Measurements from ENCODE around the gene PRKCH. TPM values are rescaled to one million over a fixed set of nuclear protein-coding genes. Genes with fewer than 3 reads are reported as not detected.

PRKCH gene
- total and polyA plus RNA-seq, 7 experiments from 2014 or later: 191 to 359 (median 314) TPM

DNA sequence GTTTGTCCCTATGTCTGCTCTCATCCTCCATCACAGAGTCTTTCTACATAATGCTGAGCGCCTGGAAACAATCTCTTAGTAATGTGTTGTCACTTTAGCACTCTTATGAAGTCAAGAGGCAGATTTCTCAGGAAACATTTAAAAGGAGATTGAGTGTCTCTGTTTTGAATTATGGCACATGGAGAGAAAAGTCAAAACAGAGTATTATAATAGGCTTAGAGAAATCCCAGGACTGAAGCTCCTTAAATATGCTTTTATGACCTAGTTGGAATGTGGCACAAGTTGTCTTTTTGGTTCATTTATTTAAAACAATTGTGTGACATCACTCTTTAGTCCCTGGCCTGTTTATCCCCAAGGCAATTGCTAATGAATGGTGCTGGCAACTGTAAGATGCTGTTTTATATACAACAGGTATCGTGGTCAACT lies 256.1 kb downstream of the PRKCH start:
- Mint-ChIP-seq H3K9me3 (peaks cover 0 to 2% (median 0%) of the 10 kb centered on the region in 11 donors), H3K27ac (peak overlapping the region in 4 of 9 donors; percentile 4 to 48 (median 34)), H3K27me3 (peaks cover 0 to 20% (median 0%) of the 10 kb centered on the region in 5 donors), H3K36me3 (peaks cover 0 to 10% (median 3%) of the 10 kb centered on the region in 5 donors), H3K4me3 (peak overlapping the region in 1 of 10 donors; percentile 14), H3K4me1 (peaks cover 12 to 68% (median 58%) of the 10 kb centered on the region in 7 donors)
- H3K36me3 ChIP-seq (ENCODE audit: control insufficient read depth in 2 of 3, insufficient read depth in 3 of 3, low read length in 3 of 3): no peaks in the 10 kb centered on the region
- no peak overlapping the region for H3K4me3 ChIP-seq (ENCODE audit: low read length)
- no peaks in the 10 kb centered on the region for H3K27me3 ChIP-seq (ENCODE audit: control insufficient read depth in 2 of 2, insufficient read depth in 2 of 2, low read length in 2 of 2)
- ATAC-seq (no peak), DNase-seq (no peak)
- no peak overlapping the region for H3K27ac ChIP-seq (ENCODE audit: low read depth, low read length)
- peaks cover 0 to 14% of the 10 kb centered on the region in 2 donors for H3K4me1 ChIP-seq (ENCODE audit: control insufficient read depth in 2 of 2, insufficient read depth in 2 of 2, low read length in 2 of 2)
- H3K9me3 ChIP-seq (ENCODE audit: control insufficient read depth in 2 of 3, low read length in 3 of 3): no peaks in the 10 kb centered on the region
- ChIA-PET CTCF (no interaction called here), POLR2A (no interaction called here)
- intact Hi-C loops (cut with micrococcal nuclease): loop anchor here in 1 of 2 donors (10.0 kb wide), 1 partner anchor 1333 kb away; the partner anchor contains the start of gene PPM1A

DNA sequence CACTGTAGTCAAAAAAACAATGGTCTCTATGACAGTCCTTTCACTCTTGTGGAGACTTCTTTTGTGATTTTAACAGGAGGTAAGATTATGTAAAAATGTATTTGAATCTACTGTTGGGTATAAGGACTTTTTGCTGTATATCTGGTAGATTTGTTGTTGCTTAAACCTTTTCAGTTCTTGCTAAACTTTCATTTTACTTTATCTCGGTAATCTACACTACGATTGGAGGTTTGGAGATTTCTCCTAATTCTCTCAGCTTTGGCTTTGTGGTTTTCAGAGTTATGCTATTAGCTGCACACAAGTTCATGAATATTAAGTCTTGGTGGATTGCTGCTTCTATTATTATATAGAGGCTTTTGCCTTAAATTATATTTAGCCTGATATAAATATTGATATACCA lies 257.4 kb downstream of the PRKCH start:
- POLR2A ChIA-PET: no interaction called here
- peaks cover 7 to 56% (median 46%) of the 10 kb centered on the region in 7 donors for H3K4me1 Mint-ChIP-seq
- Histone ChIP-seq H3K9me3 (ENCODE audit: control insufficient read depth in 2 of 3, low read length in 3 of 3) (no peaks in the 10 kb centered on the region), H3K4me1 (ENCODE audit: control insufficient read depth in 2 of 2, insufficient read depth in 2 of 2, low read length in 2 of 2) (peaks cover 0 to 9% of the 10 kb centered on the region in 2 donors), H3K4me3 (ENCODE audit: low read length) (no peak overlapping the region), H3K27me3 (ENCODE audit: control insufficient read depth in 2 of 2, insufficient read depth in 2 of 2, low read length in 2 of 2) (no peaks in the 10 kb centered on the region), H3K36me3 (ENCODE audit: control insufficient read depth in 2 of 3, insufficient read depth in 3 of 3, low read length in 3 of 3) (no peaks in the 10 kb centered on the region), H3K27ac (ENCODE audit: low read depth, low read length) (no peak overlapping the region)
- H3K9me3 Mint-ChIP-seq: no peaks in the 10 kb centered on the region
- peak overlapping the region in 6 of 9 donors; percentile 6 to 71 (median 46) for H3K27ac Mint-ChIP-seq
- intact Hi-C loops (cut with micrococcal nuclease): loop anchor here (1.0 to 10.0 kb wide), 5 partner anchors 8 to 1334 kb away; partner anchors contain the start of gene PPM1A (in 1 of the 2)
- CTCF ChIA-PET: no interaction called here
- H3K4me3 Mint-ChIP-seq: peak overlapping the region in 9 of 10 donors; percentile 36 to 68 (median 62)
- DNase-seq (peak in 1 of 9 donors; percentile 17), ATAC-seq (peak; percentile 22)
- peaks cover 0 to 20% (median 0%) of the 10 kb centered on the region in 5 donors for H3K27me3 Mint-ChIP-seq
- H3K36me3 Mint-ChIP-seq: peaks cover 0 to 10% (median 4%) of the 10 kb centered on the region in 5 donors

DNA sequence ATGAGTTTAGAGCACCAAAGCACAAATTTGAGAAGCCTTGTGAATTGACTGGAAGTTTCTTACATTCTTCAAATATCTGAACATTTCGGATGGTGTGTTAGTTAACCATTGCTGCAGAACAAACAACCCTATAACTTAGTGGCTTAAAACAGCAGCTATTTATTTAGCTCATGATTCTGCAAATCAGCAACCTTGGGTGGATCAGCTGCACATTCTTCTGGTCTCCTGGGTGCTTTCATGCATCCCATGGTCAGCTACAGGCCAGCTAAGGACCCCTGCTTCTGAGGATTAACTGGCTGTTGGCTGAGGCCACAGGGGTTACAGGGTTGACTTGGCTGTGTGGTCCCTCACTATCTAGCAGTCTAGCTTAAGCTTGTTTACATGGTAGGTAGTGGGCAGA lies 260.0 kb downstream of the PRKCH start:
- Histone ChIP-seq H3K36me3 (ENCODE audit: control insufficient read depth in 2 of 3, insufficient read depth in 3 of 3, low read length in 3 of 3) (no peaks in the 10 kb centered on the region), H3K9me3 (ENCODE audit: control insufficient read depth in 2 of 3, low read length in 3 of 3) (no peaks in the 10 kb centered on the region), H3K4me1 (ENCODE audit: control insufficient read depth in 2 of 2, insufficient read depth in 2 of 2, low read length in 2 of 2) (no peaks in the 10 kb centered on the region), H3K4me3 (ENCODE audit: low read length) (no peak overlapping the region), H3K27ac (ENCODE audit: low read depth, low read length) (no peak overlapping the region), H3K27me3 (ENCODE audit: control insufficient read depth in 2 of 2, insufficient read depth in 2 of 2, low read length in 2 of 2) (no peaks in the 10 kb centered on the region)
- DNase-seq: no peak
- no peak for ATAC-seq
- ChIA-PET CTCF (no interaction called here), POLR2A (interaction anchor here (2.0 kb wide), 1 partner anchor 10 kb away, joined by 6 read pairs; no protein-coding TSS in a partner anchor)
- H3K9me3 Mint-ChIP-seq: no peaks in the 10 kb centered on the region
- H3K4me1 Mint-ChIP-seq: peaks cover 8 to 39% (median 36%) of the 10 kb centered on the region in 7 donors
- H3K27ac Mint-ChIP-seq: peak overlapping the region in 1 of 9 donors; percentile 15
- H3K27me3 Mint-ChIP-seq: peaks cover 0 to 14% (median 0%) of the 10 kb centered on the region in 5 donors
- H3K4me3 Mint-ChIP-seq: no peak overlapping the region
- intact Hi-C loops (cut with micrococcal nuclease): no loop called here
- peaks cover 0 to 13% (median 4%) of the 10 kb centered on the region in 5 donors for H3K36me3 Mint-ChIP-seq

DNA sequence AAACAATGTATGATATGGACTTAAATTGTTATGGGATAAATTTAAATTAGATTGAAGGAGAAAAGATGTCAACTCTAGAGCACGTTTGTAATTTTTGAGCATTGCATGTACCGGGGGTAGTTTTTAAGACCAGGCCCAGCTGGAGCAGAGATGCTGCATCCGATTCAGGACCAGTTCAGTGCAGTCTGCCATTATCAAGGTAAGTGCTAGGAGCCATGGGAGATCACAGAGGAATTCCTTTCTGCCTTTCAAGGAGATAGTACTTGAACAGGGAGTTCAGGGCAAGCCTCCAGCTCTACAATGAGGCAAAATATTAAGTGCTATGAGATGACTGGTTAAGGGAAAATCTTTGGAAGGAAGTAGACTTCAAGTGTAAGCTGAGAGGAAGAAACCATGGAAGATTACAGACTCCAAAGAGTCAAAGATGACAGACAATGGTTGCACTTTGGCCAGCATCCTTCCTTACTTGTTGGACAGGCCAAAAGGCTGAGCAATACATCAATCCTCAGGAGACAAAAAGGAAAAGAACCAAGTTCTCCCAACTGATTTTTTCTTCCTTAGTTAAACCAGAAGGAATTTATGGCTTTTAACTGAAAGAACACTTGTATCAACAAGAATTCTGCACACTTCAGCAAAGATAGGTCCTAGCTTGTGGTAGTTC lies 260.7 kb downstream of the PRKCH start:
- no peaks in the 10 kb centered on the region for H3K4me1 ChIP-seq (ENCODE audit: control insufficient read depth in 2 of 2, insufficient read depth in 2 of 2, low read length in 2 of 2)
- no peaks in the 10 kb centered on the region for H3K36me3 ChIP-seq (ENCODE audit: control insufficient read depth in 2 of 3, insufficient read depth in 3 of 3, low read length in 3 of 3)
- H3K4me1 Mint-ChIP-seq: peaks cover 8 to 39% (median 36%) of the 10 kb centered on the region in 7 donors
- no peak overlapping the region for H3K27ac ChIP-seq (ENCODE audit: low read depth, low read length)
- no peak overlapping the region for H3K4me3 ChIP-seq (ENCODE audit: low read length)
- H3K9me3 ChIP-seq (ENCODE audit: control insufficient read depth in 2 of 3, low read length in 3 of 3): no peaks in the 10 kb centered on the region
- peak overlapping the region in 1 of 9 donors; percentile 15 for H3K27ac Mint-ChIP-seq
- intact Hi-C loops (cut with micrococcal nuclease): no loop called here
- peaks cover 0 to 10% (median 0%) of the 10 kb centered on the region in 5 donors for H3K27me3 Mint-ChIP-seq
- no peaks in the 10 kb centered on the region for H3K27me3 ChIP-seq (ENCODE audit: control insufficient read depth in 2 of 2, insufficient read depth in 2 of 2, low read length in 2 of 2)
- H3K36me3 Mint-ChIP-seq: peaks cover 0 to 12% (median 4%) of the 10 kb centered on the region in 5 donors
- ChIA-PET POLR2A (interaction anchor here (0.8 kb wide), 1 partner anchor 88 kb away, joined by 3 read pairs; no protein-coding TSS in a partner anchor), CTCF (no interaction called here)
- ATAC-seq: no peak
- H3K9me3 Mint-ChIP-seq: no peaks in the 10 kb centered on the region
- no peak overlapping the region for H3K4me3 Mint-ChIP-seq
- no peak for DNase-seq

DNA sequence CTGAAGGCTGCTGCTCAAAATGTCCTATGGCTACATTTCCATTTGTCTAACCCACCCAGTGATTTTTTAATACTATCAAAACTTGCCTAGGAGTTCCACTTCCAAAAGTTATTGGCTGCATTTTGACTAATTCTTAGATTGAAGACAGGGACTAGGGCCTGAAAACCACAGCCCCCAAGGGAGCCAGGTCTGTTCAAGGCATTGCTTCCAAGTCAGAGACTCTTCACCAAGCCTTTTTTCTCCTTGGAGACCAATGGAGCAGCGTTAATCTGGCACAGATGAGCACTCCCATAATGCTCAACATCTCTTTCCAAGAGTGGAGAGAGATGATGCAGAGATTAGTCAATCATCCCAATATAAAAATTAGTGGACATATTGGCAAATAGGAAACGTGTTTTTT lies 261.4 kb downstream of the PRKCH start:
- H3K4me1 ChIP-seq (ENCODE audit: control insufficient read depth in 2 of 2, insufficient read depth in 2 of 2, low read length in 2 of 2): no peaks in the 10 kb centered on the region
- H3K4me3 ChIP-seq (ENCODE audit: low read length): no peak overlapping the region
- H3K9me3 ChIP-seq (ENCODE audit: control insufficient read depth in 2 of 3, low read length in 3 of 3): no peaks in the 10 kb centered on the region
- ChIA-PET POLR2A (no interaction called here), CTCF (no interaction called here)
- intact Hi-C loops (cut with micrococcal nuclease): no loop called here
- H3K4me1 Mint-ChIP-seq: peaks cover 8 to 37% (median 29%) of the 10 kb centered on the region in 7 donors
- no peak for DNase-seq
- no peaks in the 10 kb centered on the region for H3K9me3 Mint-ChIP-seq
- H3K27me3 ChIP-seq (ENCODE audit: control insufficient read depth in 2 of 2, insufficient read depth in 2 of 2, low read length in 2 of 2): no peaks in the 10 kb centered on the region
- peaks cover 0 to 12% (median 4%) of the 10 kb centered on the region in 5 donors for H3K36me3 Mint-ChIP-seq
- peaks cover 0 to 6% (median 0%) of the 10 kb centered on the region in 5 donors for H3K27me3 Mint-ChIP-seq
- no peaks in the 10 kb centered on the region for H3K36me3 ChIP-seq (ENCODE audit: control insufficient read depth in 2 of 3, insufficient read depth in 3 of 3, low read length in 3 of 3)
- no peak overlapping the region for H3K27ac Mint-ChIP-seq
- no peak overlapping the region for H3K27ac ChIP-seq (ENCODE audit: low read depth, low read length)
- H3K4me3 Mint-ChIP-seq: no peak overlapping the region
- no peak for ATAC-seq

DNA sequence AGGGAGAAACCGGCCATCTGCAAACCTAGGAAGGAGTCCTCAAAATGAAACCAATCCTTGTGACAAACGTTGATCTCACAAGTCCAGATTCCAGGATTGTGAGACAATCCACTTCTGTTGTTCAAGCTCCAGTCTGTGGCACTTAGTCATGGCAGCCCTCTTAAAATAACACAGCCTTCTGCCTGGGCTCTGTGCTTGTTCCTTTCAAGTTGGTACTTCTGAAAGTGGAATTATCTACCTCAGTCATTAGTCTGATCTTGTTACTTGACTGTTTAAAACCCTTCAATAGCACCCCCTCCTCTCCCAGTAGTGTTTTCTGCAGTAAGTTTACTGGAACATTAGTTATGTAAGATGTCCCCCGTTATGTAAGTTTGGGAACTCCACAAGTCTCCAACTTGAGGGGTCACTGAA lies 263.0 kb downstream of the PRKCH start:
- intact Hi-C loops (cut with micrococcal nuclease): no loop called here
- H3K27me3 Mint-ChIP-seq: peaks cover 0 to 6% (median 0%) of the 10 kb centered on the region in 5 donors
- H3K9me3 Mint-ChIP-seq: no peaks in the 10 kb centered on the region
- peaks cover 9 to 26% (median 16%) of the 10 kb centered on the region in 7 donors for H3K4me1 Mint-ChIP-seq
- DNase-seq (no peak), ATAC-seq (no peak)
- H3K4me3 Mint-ChIP-seq: no peak overlapping the region
- Histone ChIP-seq H3K4me1 (ENCODE audit: control insufficient read depth in 2 of 2, insufficient read depth in 2 of 2, low read length in 2 of 2) (no peaks in the 10 kb centered on the region), H3K9me3 (ENCODE audit: control insufficient read depth in 2 of 3, low read length in 3 of 3) (no peaks in the 10 kb centered on the region), H3K27ac (ENCODE audit: low read depth, low read length) (no peak overlapping the region), H3K4me3 (ENCODE audit: low read length) (no peak overlapping the region), H3K27me3 (ENCODE audit: control insufficient read depth in 2 of 2, insufficient read depth in 2 of 2, low read length in 2 of 2) (no peaks in the 10 kb centered on the region), H3K36me3 (ENCODE audit: control insufficient read depth in 2 of 3, insufficient read depth in 3 of 3, low read length in 3 of 3) (no peaks in the 10 kb centered on the region)
- ChIA-PET POLR2A (no interaction called here), CTCF (interaction anchor here (1.0 kb wide), 1 partner anchor 11 kb away, joined by 3 read pairs; no protein-coding TSS in a partner anchor)
- H3K27ac Mint-ChIP-seq: no peak overlapping the region
- peaks cover 0 to 13% (median 4%) of the 10 kb centered on the region in 5 donors for H3K36me3 Mint-ChIP-seq

Data from naive thymus-derived CD4-positive, alpha-beta T cell (primary cell).